Astrocyte of the spinal cord (primary cell): ENCODE results near the gene PFN1.

Experiments used
- DNase-seq: peaks from one replicate; pipeline ENCODE4 v3.0.0; 2011; ENCODE audit warnings: low read depth, low spot score
- H3K4me3 ChIP-seq: 2 replicates; pipeline ENCODE4 v1.5.1; 2011; ENCODE audit warnings: low read depth, mild to moderate bottlenecking, low read length, moderate library complexity
- CTCF ChIP-seq: IDR thresholded peaks from 2 replicates; pipeline ENCODE4 v1.5.1; 2012; ENCODE audit warnings: low read depth, mild to moderate bottlenecking, low read length, inconsistent platforms
- in situ Hi-C: cut with HindIII; loops from 2 replicates; pipeline ENCODE4 v1.10.0; 2017; ENCODE audit warnings: low sequenced_read_pairs

PFN1 gene

GRCh38 chr17:4968486-4969046 is 20.2 kb upstream of the PFN1 start:
- peak overlapping the region; percentile 65 for H3K4me3 ChIP-seq
- in situ Hi-C loops, result no loop called here
- no peak for DNase-seq
- TF ChIP-seq CTCF, result no peak

GRCh38 chr17:4967539-4968485 is 19.5 kb upstream of the PFN1 start, which contains the start of gene SPAG7:
TSS of gene SPAG7 (minus strand) at chr17:4967817. CDS start at chr17:4967804, 13 bp downstream.
- H3K4me3 ChIP-seq, result peak within 1 kb of the TSS; percentile 65
- DNase-seq, result peak; percentile 99
- in situ Hi-C loops, result no loop called here

GRCh38 chr17:4966844-4967538 is 18.7 kb upstream of the PFN1 start:
- no peak for TF ChIP-seq CTCF
- in situ Hi-C loops, result no loop called here
- DNase-seq, result peak; percentile 100
- peak overlapping the region; percentile 65 for H3K4me3 ChIP-seq

More at GRCh38 chr17:4967539-4968485, 19.5 kb upstream of the PFN1 start, which contains the start of gene SPAG7:
- no peak for TF ChIP-seq CTCF

GRCh38 chr17:4965311-4965986 is 17.1 kb upstream of the PFN1 start:
- TF ChIP-seq CTCF, result no peak
- H3K4me3 ChIP-seq, result no peak overlapping the region
- DNase-seq, result no peak
- in situ Hi-C loops, result no loop called here

GRCh38 chr17:4960279-4960922 is 12.1 kb upstream of the PFN1 start:
- in situ Hi-C loops, result no loop called here
- no peak overlapping the region for H3K4me3 ChIP-seq
- DNase-seq, result no peak
- TF ChIP-seq CTCF, result no peak
